Activated naive CD4-positive, alpha-beta T cell treated with anti-CD3 and anti-CD28 coated beads, Interleukin-2, amount 50 U/mL, for 72 hours (primary cell): Measurements from ENCODE around the gene PKP1. TPM values are rescaled to one million over a fixed set of nuclear protein-coding genes. Genes with fewer than 3 reads are reported as not detected.
A peak's percentile ranks its signal among the peaks of the same experiment; 100 is the strongest.
"Not testable (repeated sequence)": the region's sequence is repeated elsewhere in the genome, so short reads cannot be mapped to it uniquely, and the experiment has no call there.

Experiments
- ATAC-seq, 2 donors: fragments of 150-1000 bp; cut with Tn5 transposase; 2 replicates each; pipeline ENCODE4 v1.10.0; 2021; ENCODE audit warnings: mild to moderate bottlenecking in 2 of 2, moderate library complexity in 2 of 2
- DNase-seq, 2 donors: peaks; one replicate each; pipeline ENCODE4 v3.0.0; 2021 to 2022; ENCODE audit warnings: low spot score in 2 of 2
- H3K27ac Mint-ChIP-seq, 2 donors: one replicate each; pipeline ENCODE4 v1.8.0; 2022; ENCODE audit warnings: mild to moderate bottlenecking in 2 of 2, mixed read lengths in 2 of 2
- H3K36me3 Mint-ChIP-seq, 2 donors: one replicate each; pipeline ENCODE4 v1.8.0; 2022; ENCODE audit warnings: mixed read lengths in 2 of 2
- H3K9me3 Mint-ChIP-seq, 2 donors: one replicate each; pipeline ENCODE4 v1.8.0; 2022; ENCODE audit warnings: mixed read lengths in 2 of 2
- total RNA-seq, 2 donors: library from RNA; stranded (reverse); gene quantifications; one replicate each; pipeline ENCODE4 v1.2.3, GENCODE V29; 2022

PKP1 gene, protein sequence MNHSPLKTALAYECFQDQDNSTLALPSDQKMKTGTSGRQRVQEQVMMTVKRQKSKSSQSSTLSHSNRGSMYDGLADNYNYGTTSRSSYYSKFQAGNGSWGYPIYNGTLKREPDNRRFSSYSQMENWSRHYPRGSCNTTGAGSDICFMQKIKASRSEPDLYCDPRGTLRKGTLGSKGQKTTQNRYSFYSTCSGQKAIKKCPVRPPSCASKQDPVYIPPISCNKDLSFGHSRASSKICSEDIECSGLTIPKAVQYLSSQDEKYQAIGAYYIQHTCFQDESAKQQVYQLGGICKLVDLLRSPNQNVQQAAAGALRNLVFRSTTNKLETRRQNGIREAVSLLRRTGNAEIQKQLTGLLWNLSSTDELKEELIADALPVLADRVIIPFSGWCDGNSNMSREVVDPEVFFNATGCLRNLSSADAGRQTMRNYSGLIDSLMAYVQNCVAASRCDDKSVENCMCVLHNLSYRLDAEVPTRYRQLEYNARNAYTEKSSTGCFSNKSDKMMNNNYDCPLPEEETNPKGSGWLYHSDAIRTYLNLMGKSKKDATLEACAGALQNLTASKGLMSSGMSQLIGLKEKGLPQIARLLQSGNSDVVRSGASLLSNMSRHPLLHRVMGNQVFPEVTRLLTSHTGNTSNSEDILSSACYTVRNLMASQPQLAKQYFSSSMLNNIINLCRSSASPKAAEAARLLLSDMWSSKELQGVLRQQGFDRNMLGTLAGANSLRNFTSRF
- total RNA-seq: not detected

DNA sequence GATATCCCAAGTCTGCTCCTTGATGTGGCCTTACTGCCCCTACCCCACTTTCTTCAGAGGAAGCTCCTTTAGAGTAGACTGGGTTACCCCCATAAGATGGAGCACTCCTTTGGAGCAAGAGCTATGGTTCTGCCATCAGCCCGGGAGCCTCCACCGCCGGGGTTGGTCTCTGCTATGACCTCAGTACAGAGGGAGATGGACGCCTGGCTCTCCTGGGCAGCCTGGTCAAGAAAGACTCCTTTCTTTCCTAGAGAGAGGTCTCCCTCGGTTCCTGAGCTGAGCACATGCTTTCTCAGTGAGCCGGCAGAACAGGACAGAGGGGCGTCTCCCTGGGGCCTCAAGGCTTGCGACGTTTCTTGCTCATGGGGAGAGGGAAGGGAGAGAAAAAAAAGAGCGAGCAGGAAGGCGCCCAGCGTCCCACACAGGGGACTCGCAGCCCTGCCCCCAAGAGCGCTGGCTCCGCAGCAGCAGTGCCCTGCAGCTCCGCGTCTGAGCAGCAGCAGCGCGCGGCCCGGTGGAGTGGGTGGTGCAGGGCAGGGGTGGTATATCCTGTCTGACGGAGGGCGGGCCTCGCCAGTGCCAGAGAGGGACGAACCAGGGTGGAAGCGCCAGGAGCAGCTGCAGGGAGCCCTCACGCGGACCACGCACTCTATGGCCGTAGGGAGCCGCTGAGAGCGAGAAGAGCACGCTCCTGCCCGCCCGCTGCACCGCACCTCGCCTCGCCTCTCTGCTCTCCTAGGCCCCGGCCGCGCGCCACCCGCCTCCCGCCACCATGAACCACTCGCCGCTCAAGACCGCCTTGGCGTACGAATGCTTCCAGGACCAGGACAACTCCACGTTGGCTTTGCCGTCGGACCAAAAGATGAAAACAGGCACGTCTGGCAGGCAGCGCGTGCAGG lies at the start of gene PKP1:
TSS of gene PKP1 (plus strand) at position 576 of the 899 bp plus-strand sequence. CDS start at position 773, 197 bp downstream.
- peak; percentile 14 to 88 for ATAC-seq
- Mint-ChIP-seq H3K9me3 (no peaks in the 10 kb centered on the region), H3K27ac (no peak within 1 kb of the TSS), H3K36me3 (no peaks in the 10 kb centered on the region)
- peak in 1 of 2 donors; percentile 44 for DNase-seq

DNA sequence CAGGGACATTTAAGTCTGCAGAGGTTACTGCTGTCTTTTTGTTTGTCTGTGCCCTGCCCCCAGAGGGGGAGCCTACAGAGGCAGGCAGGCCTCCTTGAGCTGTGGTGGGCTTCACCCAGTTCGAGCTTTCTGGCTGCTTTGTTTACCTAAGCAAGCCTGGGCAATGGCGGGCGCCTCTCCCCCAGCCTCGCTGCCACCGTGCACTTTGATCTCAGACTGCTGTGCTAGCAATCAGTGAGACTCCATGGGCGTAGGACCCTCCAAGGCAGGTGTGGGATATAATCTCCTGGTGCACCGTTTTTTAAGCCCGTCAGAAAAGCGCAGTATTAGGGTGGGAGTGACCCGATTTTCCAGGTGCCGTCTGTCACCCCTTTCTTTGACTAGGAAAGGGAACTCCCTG lies 43.7 kb upstream of the PKP1 start:
- not testable (repeated sequence) for H3K27ac Mint-ChIP-seq, H3K36me3 Mint-ChIP-seq, ATAC-seq, DNase-seq, H3K9me3 Mint-ChIP-seq

DNA sequence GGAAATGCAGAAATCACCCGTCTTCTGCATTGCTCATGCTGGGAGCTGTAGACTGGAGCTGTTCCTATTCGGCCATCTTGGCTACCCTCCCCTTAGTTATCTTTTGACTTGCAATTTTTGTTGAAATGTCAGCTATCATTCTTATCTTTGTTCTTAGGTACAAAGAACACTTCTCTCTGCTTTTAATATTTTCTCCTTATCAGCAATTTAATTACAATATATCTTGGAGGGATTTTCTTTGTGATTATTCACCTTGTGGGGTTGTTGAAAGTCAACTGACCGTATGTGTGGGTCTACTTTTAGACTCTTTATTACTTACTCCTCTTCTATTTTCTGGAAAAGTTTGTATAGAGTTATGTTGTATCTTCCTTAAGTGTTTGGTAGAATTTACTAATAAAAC lies 43.1 kb upstream of the PKP1 start:
- Mint-ChIP-seq H3K36me3 (no peaks in the 10 kb centered on the region), H3K27ac (no peak overlapping the region)
- ATAC-seq: no peak

DNA sequence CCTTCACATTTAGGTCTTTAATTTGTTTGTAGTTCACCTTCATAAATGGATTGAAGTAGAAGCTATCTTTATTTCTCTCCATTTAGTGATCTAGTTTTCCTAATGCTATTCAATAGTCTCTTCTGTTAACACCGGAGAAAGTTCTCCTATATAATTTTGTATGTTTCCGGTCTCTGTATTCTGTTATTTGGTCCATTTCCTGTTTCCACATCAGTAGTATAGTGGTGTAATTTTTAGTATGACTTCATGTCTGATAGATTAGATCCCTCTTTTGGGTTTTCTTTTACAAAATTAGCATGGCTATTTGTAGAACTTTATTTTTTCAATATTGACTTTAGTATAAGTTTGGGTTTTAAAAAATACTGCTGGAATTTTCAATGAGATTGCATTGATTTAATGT lies 41.6 kb upstream of the PKP1 start:
- Mint-ChIP-seq H3K27ac (no peak overlapping the region), H3K9me3 (no peaks in the 10 kb centered on the region), H3K36me3 (no peaks in the 10 kb centered on the region)
- ATAC-seq: no peak
- no peak for DNase-seq

More for the DNA sequence above, 43.1 kb upstream of the PKP1 start:
- H3K9me3 Mint-ChIP-seq: no peaks in the 10 kb centered on the region
- DNase-seq: no peak

DNA sequence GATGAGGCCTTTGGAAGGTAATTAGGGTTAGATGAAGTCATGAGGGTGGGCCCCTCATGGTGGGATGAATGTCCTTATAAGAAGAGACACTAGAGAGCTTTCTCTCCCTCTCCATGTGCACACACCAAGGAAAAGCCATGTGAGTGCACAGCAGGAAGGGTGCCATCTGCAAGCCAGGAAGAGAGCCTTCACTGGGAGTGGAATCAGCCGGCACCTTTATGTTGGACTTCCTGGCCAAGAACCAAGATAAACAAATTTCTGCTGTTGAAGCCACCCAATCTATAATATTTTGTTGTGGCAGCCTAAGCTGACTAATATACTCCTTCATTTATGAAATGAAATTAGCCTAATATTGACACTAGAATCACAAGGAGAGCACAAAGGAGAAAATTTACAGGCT lies 38.2 kb upstream of the PKP1 start:
- H3K27ac Mint-ChIP-seq: no peak overlapping the region
- ATAC-seq (no peak), DNase-seq (no peak)
- H3K36me3 Mint-ChIP-seq: no peaks in the 10 kb centered on the region
- no peaks in the 10 kb centered on the region for H3K9me3 Mint-ChIP-seq

DNA sequence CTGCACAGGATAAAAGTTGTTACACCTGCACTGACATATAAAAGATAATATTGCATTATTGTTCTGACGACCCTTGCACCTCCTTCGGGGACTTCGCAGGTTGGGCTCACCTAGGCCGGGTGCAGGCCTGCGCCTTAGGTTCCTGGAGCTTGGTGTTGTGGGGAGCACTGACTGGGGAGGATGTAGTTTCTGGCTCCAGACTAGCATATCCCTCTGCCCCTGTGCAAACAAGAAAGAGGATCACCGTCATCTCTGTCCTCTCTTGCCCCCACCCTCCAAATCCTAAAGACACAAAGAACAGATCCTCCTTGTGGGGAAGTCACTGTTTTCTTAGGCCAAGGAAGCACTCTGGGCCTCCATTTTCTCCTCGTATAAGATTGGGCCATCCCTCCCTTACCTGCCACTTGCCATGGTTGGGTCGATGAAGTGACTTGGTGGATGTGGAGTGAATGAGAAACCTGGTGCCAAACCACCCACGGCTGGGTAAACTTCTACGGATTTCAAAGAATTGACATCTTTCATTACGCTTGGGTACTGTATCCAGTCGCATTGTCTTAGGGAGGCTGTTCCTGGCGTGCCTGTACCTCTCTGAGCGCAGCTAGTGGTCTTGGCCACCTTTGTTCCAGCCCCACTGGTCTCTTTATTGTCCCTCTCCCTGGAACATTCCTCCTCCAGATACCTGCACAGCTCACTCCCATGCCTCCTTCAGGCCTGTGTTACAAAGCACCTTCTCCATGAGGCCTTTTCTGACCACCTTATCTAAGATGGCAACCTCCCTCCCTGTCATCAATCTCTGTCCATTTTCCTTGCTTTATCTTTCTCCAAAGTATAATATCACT lies 34.4 kb upstream of the PKP1 start:
- no peaks in the 10 kb centered on the region for H3K9me3 Mint-ChIP-seq
- H3K27ac Mint-ChIP-seq: no peak overlapping the region
- no peaks in the 10 kb centered on the region for H3K36me3 Mint-ChIP-seq
- ATAC-seq: no peak
- no peak for DNase-seq

DNA sequence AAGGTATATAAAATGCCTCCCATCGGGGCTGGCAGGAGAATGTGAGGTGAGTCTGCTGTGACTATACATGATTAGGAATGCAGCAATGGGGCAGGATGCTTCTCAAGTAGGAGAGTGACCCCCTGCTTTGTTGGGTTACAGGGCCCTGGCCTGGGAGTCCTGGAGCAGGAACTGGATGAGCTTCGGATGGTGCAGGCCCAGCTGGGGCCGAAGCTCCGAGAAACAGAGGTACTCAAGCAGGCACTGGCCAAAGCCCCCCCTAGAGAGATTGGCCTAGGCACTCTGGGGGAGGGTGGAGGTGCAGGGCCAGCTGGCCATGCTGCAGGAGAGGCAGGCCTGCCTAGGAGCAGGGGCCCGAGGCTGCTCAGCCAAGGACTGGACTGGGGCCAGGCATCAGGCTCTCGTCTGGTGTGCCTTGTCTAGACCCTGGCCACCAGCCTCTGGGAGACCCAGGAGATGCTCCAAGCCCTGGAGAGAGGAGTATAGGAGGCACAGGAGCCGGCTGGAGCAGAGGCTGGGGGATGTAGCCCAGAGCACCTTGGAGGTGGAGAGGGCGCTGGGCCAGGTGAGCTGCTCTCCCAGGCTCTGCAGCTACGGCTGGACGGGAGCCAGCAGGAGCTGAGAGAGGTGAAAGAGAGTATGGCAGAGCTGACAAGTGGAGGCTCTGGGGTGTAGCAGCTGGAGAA lies 32.8 kb upstream of the PKP1 start:
- no peak for DNase-seq
- Mint-ChIP-seq H3K36me3 (no peaks in the 10 kb centered on the region), H3K9me3 (no peaks in the 10 kb centered on the region), H3K27ac (no peak overlapping the region)
- ATAC-seq: no peak

DNA sequence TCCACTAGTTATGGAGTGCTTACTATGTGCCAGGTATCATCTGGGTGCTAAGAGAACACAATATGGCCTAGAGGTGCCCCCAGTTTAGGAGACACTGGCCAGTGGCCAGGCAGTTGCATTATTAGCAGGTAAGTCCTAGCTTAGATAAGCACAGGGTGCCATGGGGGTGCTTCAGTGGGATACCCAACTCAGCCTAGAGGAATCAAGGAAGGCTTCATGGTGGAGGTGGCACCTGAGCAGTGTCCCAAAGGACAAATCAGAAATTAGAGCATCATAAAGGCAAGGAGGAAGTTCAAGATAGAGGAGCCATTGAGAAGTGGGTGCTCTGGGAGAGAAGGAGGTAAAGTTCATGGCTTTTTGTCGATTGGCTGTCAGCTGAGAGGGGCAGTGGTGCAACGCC lies 31.9 kb upstream of the PKP1 start:
- Mint-ChIP-seq H3K36me3 (no peaks in the 10 kb centered on the region), H3K9me3 (no peaks in the 10 kb centered on the region), H3K27ac (no peak overlapping the region)
- no peak for ATAC-seq
- no peak for DNase-seq

DNA sequence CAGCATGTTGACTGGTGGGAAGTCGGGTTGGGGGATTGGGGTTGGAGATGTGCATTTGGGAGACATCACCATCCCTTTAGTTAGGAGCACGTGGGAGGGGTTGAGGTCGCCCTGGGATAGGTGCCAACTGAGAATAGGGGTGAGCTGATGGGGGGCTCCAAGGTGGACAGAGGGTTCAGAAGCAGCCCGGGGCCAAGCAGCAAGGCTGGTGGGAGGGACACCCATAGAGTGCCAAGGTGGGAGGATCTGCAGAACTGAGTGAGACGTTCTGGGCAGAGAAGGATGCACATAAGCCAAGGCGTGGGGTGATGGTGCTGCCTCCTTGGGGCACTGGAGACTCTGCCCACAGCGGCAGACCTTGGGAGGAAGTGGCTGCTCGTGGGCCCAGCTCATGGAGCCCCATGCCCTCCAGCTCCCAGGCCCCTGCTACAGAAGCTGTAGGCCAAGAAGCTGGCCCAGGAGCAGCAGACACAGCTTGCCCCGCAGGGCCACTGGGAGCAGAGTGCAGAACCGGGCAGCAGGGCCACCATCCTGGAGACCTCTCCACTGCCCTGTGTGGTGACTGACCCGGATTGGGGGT lies 31.4 kb upstream of the PKP1 start:
- no peak for DNase-seq
- ATAC-seq: no peak
- Mint-ChIP-seq H3K9me3 (no peaks in the 10 kb centered on the region), H3K27ac (no peak overlapping the region), H3K36me3 (no peaks in the 10 kb centered on the region)

DNA sequence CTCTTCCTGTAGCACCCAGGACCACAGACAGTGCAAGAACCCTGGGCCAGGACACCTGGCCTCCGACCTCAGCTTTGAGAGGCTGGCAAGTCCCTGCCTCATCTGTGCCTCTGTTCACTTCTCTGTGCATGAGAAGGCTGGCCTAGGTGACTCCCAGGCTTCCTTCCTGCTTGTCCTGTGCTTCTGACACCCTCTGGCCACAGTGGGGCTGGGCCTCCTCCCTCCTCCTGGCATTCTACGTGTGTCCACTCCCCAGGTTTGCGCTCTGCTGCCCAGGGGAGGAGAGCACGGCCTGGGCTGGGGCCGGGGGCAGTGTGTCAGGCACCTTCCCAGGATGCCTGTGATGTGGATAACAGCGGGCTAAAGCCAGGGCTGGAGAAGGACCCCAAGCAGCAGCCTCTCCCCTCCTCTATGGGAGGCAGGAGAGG lies 30.3 kb upstream of the PKP1 start:
- H3K9me3 Mint-ChIP-seq: no peaks in the 10 kb centered on the region
- no peaks in the 10 kb centered on the region for H3K36me3 Mint-ChIP-seq
- H3K27ac Mint-ChIP-seq: no peak overlapping the region
- DNase-seq: no peak
- ATAC-seq: no peak

DNA sequence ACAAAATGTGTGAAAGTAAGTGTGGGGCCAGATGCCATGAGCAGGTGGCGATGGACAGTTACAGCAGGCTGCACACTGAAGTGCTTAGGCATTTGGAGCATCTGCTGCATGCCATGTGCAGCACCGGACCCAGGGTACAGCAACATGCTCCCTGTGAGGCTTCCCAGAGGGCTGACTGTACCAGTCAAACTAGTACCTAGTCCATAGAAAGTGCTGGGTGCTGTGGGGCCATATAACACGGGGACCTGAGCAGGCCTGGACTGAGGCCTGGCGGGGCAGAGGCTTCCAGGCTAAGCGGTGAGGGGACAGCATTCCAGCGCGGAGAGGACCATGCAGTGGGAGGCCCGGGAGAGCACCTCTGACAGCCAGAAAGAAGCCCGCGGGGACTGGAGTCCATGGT lies 29.9 kb upstream of the PKP1 start:
- H3K27ac Mint-ChIP-seq: no peak overlapping the region
- DNase-seq (no peak), ATAC-seq (no peak)
- H3K9me3 Mint-ChIP-seq: no peaks in the 10 kb centered on the region
- H3K36me3 Mint-ChIP-seq: no peaks in the 10 kb centered on the region

DNA sequence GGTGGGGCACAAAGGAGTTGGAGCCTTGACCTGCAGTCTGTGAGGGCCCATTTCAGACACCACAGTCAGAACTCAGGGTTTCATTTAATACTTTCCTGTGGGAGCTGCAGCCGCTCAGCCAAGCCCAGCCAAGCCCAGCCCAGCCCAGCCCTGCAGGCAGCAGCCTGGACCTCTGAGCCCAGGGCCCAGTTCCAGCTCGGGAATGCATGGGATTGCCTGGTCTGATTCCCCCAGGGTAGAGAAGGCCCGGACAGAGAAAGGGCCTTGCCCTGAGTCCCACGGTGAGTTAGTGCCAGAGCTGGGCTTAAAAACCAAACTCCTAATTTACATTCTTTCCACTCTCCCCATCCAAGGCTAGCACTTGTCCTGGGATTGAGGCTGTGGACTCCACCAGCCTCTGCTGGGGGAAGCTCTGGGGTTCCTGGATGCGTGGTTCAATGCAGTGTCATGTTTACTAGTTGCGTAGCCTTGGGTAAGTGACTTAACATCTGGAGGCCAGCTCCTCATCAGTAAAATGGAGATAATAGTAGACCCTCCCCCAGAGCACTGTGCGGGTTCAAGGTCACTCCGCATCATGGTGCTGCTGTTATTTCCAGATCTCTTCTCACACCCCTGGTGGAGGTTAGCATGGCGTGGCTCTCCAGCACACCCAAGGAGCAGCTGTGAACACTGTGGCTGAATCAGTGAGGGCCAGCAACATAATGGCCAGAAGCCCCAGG lies 29.2 kb upstream of the PKP1 start:
- H3K9me3 Mint-ChIP-seq: no peaks in the 10 kb centered on the region
- ATAC-seq (peak in 1 of 2 donors; percentile 7), DNase-seq (no peak)
- no peaks in the 10 kb centered on the region for H3K36me3 Mint-ChIP-seq
- no peak overlapping the region for H3K27ac Mint-ChIP-seq

DNA sequence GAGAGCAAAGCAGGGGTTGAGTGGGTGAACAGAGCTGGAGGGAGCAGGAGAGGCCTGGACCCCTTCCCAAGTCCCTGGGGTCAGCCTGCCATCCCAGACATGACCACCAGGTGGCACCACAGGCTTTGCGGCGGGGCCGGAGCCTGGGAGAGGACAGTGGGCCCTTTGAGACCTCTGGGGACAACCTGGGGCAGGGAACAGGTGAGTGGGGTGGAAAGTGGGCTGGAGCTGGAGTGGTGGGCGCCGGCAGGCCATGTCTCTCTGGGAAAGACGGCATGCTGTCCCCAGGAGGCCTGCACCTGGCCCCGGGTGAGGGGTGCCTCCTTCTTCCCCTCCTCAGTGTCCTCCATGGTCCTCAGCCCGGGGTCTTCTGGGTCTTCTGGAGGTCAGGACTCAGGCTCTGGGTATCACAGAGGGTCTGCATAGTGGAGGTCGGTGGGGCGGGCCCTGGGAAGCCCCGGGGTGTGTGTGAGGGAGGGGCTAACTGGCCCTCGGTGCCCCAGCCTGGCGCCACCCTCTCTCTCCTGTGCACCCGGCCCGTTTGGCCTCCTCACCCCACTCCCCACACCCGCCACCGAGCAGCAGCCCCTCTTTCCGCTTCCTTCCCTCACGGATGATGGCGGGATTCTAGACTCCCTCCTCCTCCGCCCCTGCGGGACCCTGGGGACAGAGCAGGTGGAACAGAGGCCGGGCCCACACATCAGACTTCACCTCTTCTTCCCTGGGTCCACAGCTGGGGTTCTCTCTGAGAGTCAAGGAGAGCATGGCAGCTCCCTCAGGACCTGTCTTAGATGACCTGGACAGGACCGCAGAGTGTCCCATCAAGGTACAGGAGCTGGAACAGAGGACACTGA lies 28.5 kb upstream of the PKP1 start:
- Mint-ChIP-seq H3K9me3 (no peaks in the 10 kb centered on the region), H3K27ac (no peak overlapping the region), H3K36me3 (no peaks in the 10 kb centered on the region)
- DNase-seq: peak in 1 of 2 donors; percentile 91
- peak; percentile 64 to 68 for ATAC-seq
